Smooth muscle cell (in vitro differentiated cells): ENCODE results near the gene NDE1. TPM values are rescaled to one million over a fixed set of nuclear protein-coding genes. Genes with fewer than 3 reads are reported as not detected.

Source experiments
- DNase-seq: peaks from one replicate; lab custom pipeline; 2025; ENCODE audit not compliant: unreplicated experiment; lab: John Stamatoyannopoulos, UW
- H2AFZ ChIP-seq: fragments of 200-600 bp; sonication (generic); 2 replicates; pipeline ENCODE4 v1.6.0; 2016; ENCODE audit warnings: antibody characterized with exemption, low read depth, mild to moderate bottlenecking
- H3F3A ChIP-seq: fragments of 200-600 bp; sonication (generic); 2 replicates; pipeline ENCODE4 v1.6.0; 2017; ENCODE audit warnings: antibody characterized with exemption, low read depth
- H3K27ac ChIP-seq: fragments of 200-600 bp; sonication (generic); 2 replicates; pipeline ENCODE4 v1.5.1; 2016; ENCODE audit warnings: low read depth, mild to moderate bottlenecking
- H3K27me3 ChIP-seq: fragments of 200-600 bp; sonication (generic); 2 replicates; pipeline ENCODE4 v1.6.1; 2016; ENCODE audit warnings: low read depth, mild to moderate bottlenecking
- H3K36me3 ChIP-seq: fragments of 200-600 bp; sonication (generic); 2 replicates; pipeline ENCODE4 v1.5.1; 2016; ENCODE audit warnings: low read depth
- H3K4me1 ChIP-seq: fragments of 200-600 bp; sonication (generic); 2 replicates; pipeline ENCODE4 v1.5.1; 2016; ENCODE audit warnings: low read depth
- H3K4me2 ChIP-seq: fragments of 200-600 bp; sonication (generic); 2 replicates; pipeline ENCODE4 v1.6.0; 2016; ENCODE audit warnings: mild to moderate bottlenecking
- H3K4me3 ChIP-seq: fragments of 200-600 bp; sonication (generic); 2 replicates; pipeline ENCODE4 v1.5.1; 2016; ENCODE audit warnings: mild to moderate bottlenecking
- H3K79me2 ChIP-seq: fragments of 200-600 bp; sonication (generic); 2 replicates; pipeline ENCODE4 v1.6.0; 2016; ENCODE audit warnings: low read depth, mild to moderate bottlenecking
- H3K9ac ChIP-seq: fragments of 200-600 bp; sonication (generic); 2 replicates; pipeline ENCODE4 v1.6.0; 2016; ENCODE audit warnings: low read depth
- H3K9me3 ChIP-seq: fragments of 200-600 bp; sonication (generic); replicated peaks from 2 replicates; pipeline ENCODE4 v1.5.1; 2016; ENCODE audit warnings: low read depth
- H4K20me1 ChIP-seq: fragments of 200-600 bp; sonication (generic); 2 replicates; pipeline ENCODE4 v1.6.0; 2016; ENCODE audit warnings: low read depth
- CTCF ChIP-seq: fragments of 200-600 bp; sonication (generic); IDR thresholded peaks from 2 replicates; pipeline ENCODE4 v1.5.1; 2017; ENCODE audit warnings: borderline replicate concordance, mild to moderate bottlenecking, antibody characterized with exemption; ENCODE audit not compliant: insufficient read depth, poor library complexity, severe bottlenecking
- WGBS: methylation state at CpG from one replicate; pipeline ENCODE4 v1.1.7; 2016; ENCODE audit warnings: low lambda C conversion rate; 5-methylcytosine and 5-hydroxymethylcytosine counted together
- polyA plus RNA-seq: library from polyadenylated mRNA; unstranded; fragments of >200 nt; fragmentation: Nextera tagmentation; extraction: Ambion mirVana; gene quantifications from 2 replicates; pipeline ENCODE4 v1.2.1, GENCODE V29; 2016
- total RNA-seq: library from RNA; depleted of rRNA; stranded (reverse); fragments of >200 nt; gene quantifications from 2 replicates; pipeline ENCODE4 v1.2.3, GENCODE V29; 2014

Gene NDE1
- total and polyA plus RNA-seq, 2 experiments from 2014 or later = 12.2 to 17.9 TPM

- Histone ChIP-seq H3K79me2 (no peaks in the 10 kb centered on the region), H3K27ac (no peak overlapping the region), H3K4me1 (no peaks in the 10 kb centered on the region), H4K20me1 (no peaks in the 10 kb centered on the region), H3K4me3 (no peak overlapping the region), H3K36me3 (no peaks in the 10 kb centered on the region), H3K9me3 (no peaks in the 10 kb centered on the region), H3K4me2 (no peak overlapping the region), H3F3A (no peaks in the 10 kb centered on the region), H3K9ac (no peak overlapping the region), H3K27me3 (no peaks in the 10 kb centered on the region), H2AFZ (no peak overlapping the region)
- no peak for TF ChIP-seq CTCF
- DNase-seq = no peak
- 90% methylated on average over 7 of the region's 7 CpGs for WGBS
Observed at GRCh38 chr16:15751940-15752339, 101.9 kb downstream of the NDE1 start.

- Histone ChIP-seq H3K4me1 (no peaks in the 10 kb centered on the region), H3K9ac (no peak overlapping the region), H3K36me3 (no peaks in the 10 kb centered on the region), H4K20me1 (no peaks in the 10 kb centered on the region), H3K9me3 (no peaks in the 10 kb centered on the region), H3K4me3 (no peak overlapping the region), H3K27me3 (no peaks in the 10 kb centered on the region), H3K27ac (no peak overlapping the region), H2AFZ (no peak overlapping the region), H3F3A (no peaks in the 10 kb centered on the region), H3K79me2 (no peaks in the 10 kb centered on the region), H3K4me2 (no peak overlapping the region)
- no peak for DNase-seq
- WGBS = 83% methylated on average over 12 of the region's 12 CpGs
- no peak for TF ChIP-seq CTCF
Observed at GRCh38 chr16:15752717-15753488, 102.9 kb downstream of the NDE1 start.

- Histone ChIP-seq H3K9ac (no peak overlapping the region), H4K20me1 (no peaks in the 10 kb centered on the region), H3K79me2 (no peaks in the 10 kb centered on the region), H3K27ac (no peak overlapping the region), H3K4me2 (no peak overlapping the region), H3K9me3 (no peaks in the 10 kb centered on the region), H3F3A (no peaks in the 10 kb centered on the region), H3K4me3 (no peak overlapping the region), H3K36me3 (no peaks in the 10 kb centered on the region), H3K27me3 (no peaks in the 10 kb centered on the region), H2AFZ (no peak overlapping the region), H3K4me1 (no peaks in the 10 kb centered on the region)
- 92% methylated on average over 8 of the region's 8 CpGs for WGBS
- no peak for DNase-seq
- TF ChIP-seq CTCF = no peak
Observed at GRCh38 chr16:15754821-15755534, 104.9 kb downstream of the NDE1 start.
